OCI-LY3 (cell line): ENCODE data around the gene STRC.

Experiments used
- H2AFZ ChIP-seq: fragments of 200-600, 300-600 bp; shearing (Covaris generic); 2 replicates; pipeline ENCODE4 v1.6.0; 2014; ENCODE audit warnings: antibody characterized with exemption, low read depth, low read length
- H3K27ac ChIP-seq: fragments of 200-600, 300-600 bp; sonication (generic); 2 replicates; pipeline ENCODE4 v1.5.1; 2014; ENCODE audit warnings: mild to moderate bottlenecking, low read length, moderate library complexity, mixed read lengths
- H3K27me3 ChIP-seq: fragments of 200-600, 300-600 bp; sonication (generic); 2 replicates; pipeline ENCODE4 v1.6.1; 2014; ENCODE audit warnings: low read depth, low read length, mixed read lengths
- H3K36me3 ChIP-seq: fragments of 200-600, 300-600 bp; sonication (generic); replicated peaks from 2 replicates; pipeline ENCODE3; 2014; ENCODE audit warnings: low read depth, low read length, mixed read lengths
- H3K4me1 ChIP-seq: fragments of 300-600, 200-600 bp; sonication (generic); 2 replicates; pipeline ENCODE4 v1.6.1; 2014; ENCODE audit warnings: low read length, mixed read lengths
- H3K4me2 ChIP-seq: fragments of 200-600, 300-600 bp; sonication (generic); 2 replicates; pipeline ENCODE4 v1.6.1; 2014; ENCODE audit warnings: low read length, mixed read lengths
- H3K4me3 ChIP-seq: fragments of 300-600, 200-600 bp; sonication (generic); 2 replicates; pipeline ENCODE4 v1.5.1; 2014; ENCODE audit warnings: antibody characterized with exemption, mild to moderate bottlenecking, low read length, moderate library complexity
- H3K79me2 ChIP-seq: fragments of 300-600, 200-600 bp; shearing (Covaris generic); 2 replicates; pipeline ENCODE4 v1.6.1; 2014; ENCODE audit warnings: mild to moderate bottlenecking, low read length, mixed read lengths
- H3K9ac ChIP-seq: fragments of 300-600, 200-600 bp; shearing (Covaris generic); 2 replicates; pipeline ENCODE4 v1.6.0; 2014; ENCODE audit warnings: mild to moderate bottlenecking, low read length, moderate library complexity
- H3K9me3 ChIP-seq: fragments of 200-600, 300-600 bp; shearing (Covaris generic); 2 replicates; pipeline ENCODE4 v1.6.1; 2014; ENCODE audit warnings: low read length, mixed read lengths; ENCODE audit not compliant: insufficient read depth
- H4K20me1 ChIP-seq: fragments of 200-600, 300-600 bp; sonication (generic); 2 replicates; pipeline ENCODE4 v1.6.1; 2016; ENCODE audit warnings: low read length, mixed read lengths; ENCODE audit not compliant: insufficient read depth
- EZH2phosphoT487 ChIP-seq: fragments of 200-600 bp; shearing (Covaris generic); IDR thresholded peaks from 2 replicates; pipeline ENCODE4 v1.6.1; 2018; ENCODE audit warnings: antibody characterized with exemption, mixed run types, low read depth
- TF ChIP-seq, protein P1 (sequence below): fragments of 200-600, 300-600 bp; sonication (generic); IDR thresholded peaks from 2 replicates; pipeline ENCODE4 v1.5.1; 2014; ENCODE audit warnings: antibody characterized with exemption, low read length, low read depth

The STRC gene

DNA sequence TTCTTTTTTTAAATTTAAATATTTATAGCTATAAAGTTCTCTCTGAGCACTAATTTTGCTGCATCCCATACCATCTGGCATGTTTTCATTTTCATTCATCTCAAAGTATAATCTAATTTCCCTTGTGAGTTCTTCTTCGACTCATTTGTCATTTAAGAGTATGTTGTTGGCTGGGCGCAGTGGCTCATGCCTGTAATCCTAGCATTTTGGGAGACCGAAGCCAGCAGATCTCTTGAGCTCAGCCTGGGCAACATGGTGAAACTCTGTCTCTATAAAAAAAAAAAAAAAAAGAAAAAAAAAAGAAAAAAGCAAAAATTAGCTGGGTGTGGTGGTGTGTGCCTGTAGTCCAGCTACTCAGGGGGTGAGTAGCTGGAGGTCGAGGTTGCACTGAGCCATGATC is 66.3 kb downstream of the STRC start:
- H3K9ac ChIP-seq = no peak overlapping the region
- no peaks in the 10 kb centered on the region for H4K20me1 ChIP-seq
- no peaks in the 10 kb centered on the region for H3K9me3 ChIP-seq
- H3K4me1 ChIP-seq = no peaks in the 10 kb centered on the region
- H3K27ac ChIP-seq = no peak overlapping the region
- no peaks in the 10 kb centered on the region for H3K27me3 ChIP-seq
- H3K4me3 ChIP-seq = no peak overlapping the region
- no peaks in the 10 kb centered on the region for H3K79me2 ChIP-seq
- TF ChIP-seq, protein P1, sequence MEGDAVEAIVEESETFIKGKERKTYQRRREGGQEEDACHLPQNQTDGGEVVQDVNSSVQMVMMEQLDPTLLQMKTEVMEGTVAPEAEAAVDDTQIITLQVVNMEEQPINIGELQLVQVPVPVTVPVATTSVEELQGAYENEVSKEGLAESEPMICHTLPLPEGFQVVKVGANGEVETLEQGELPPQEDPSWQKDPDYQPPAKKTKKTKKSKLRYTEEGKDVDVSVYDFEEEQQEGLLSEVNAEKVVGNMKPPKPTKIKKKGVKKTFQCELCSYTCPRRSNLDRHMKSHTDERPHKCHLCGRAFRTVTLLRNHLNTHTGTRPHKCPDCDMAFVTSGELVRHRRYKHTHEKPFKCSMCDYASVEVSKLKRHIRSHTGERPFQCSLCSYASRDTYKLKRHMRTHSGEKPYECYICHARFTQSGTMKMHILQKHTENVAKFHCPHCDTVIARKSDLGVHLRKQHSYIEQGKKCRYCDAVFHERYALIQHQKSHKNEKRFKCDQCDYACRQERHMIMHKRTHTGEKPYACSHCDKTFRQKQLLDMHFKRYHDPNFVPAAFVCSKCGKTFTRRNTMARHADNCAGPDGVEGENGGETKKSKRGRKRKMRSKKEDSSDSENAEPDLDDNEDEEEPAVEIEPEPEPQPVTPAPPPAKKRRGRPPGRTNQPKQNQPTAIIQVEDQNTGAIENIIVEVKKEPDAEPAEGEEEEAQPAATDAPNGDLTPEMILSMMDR = no peak
- no peak for TF ChIP-seq EZH2phosphoT487
- H3K4me2 ChIP-seq = no peak overlapping the region
- no peaks in the 10 kb centered on the region for H3K36me3 ChIP-seq
- no peak overlapping the region for H2AFZ ChIP-seq

- Histone ChIP-seq H3K27ac (no peak overlapping the region), H3K4me2 (no peak overlapping the region), H3K4me3 (no peak overlapping the region), H4K20me1 (no peaks in the 10 kb centered on the region), H3K9me3 (no peaks in the 10 kb centered on the region), H2AFZ (no peak overlapping the region), H3K36me3 (no peaks in the 10 kb centered on the region), H3K4me1 (no peaks in the 10 kb centered on the region), H3K9ac (no peak overlapping the region), H3K27me3 (no peaks in the 10 kb centered on the region), H3K79me2 (no peaks in the 10 kb centered on the region)
- TF ChIP-seq, protein P1 = no peak
- TF ChIP-seq EZH2phosphoT487 = no peak
Measured at GRCh38 chr15:43550527-43551363, 67.9 kb downstream of the STRC start.
